Dermis blood vessel endothelial cell (primary cell): ENCODE data around the gene PLPP7. TPM values are rescaled to one million over a fixed set of nuclear protein-coding genes. Genes with fewer than 3 reads are reported as not detected.
"Not testable (repeated sequence)": the region's sequence is repeated elsewhere in the genome, so short reads cannot be mapped to it uniquely, and the experiment has no call there.

Source experiments
- DNase-seq: peaks from one replicate; pipeline ENCODE4 v3.0.0; 2010
- total RNA-seq: library from RNA; depleted of rRNA; stranded (reverse); fragments of >200 nt; gene quantifications from 2 replicates; pipeline ENCODE4 v1.2.3, GENCODE V29; 2014

Gene PLPP7
- total RNA-seq, 1 donor from 2014 or later = 6.0 TPM

- no peak for DNase-seq
Measured at GRCh38 chr9:131266266-131267229, 23.0 kb upstream of the PLPP7 start.

- DNase-seq = peak; percentile 84
Measured at GRCh38 chr9:131270171-131271015, 19.1 kb upstream of the PLPP7 start.

- DNase-seq = not testable (repeated sequence)
Measured at GRCh38 chr9:131271016-131271273, 18.6 kb upstream of the PLPP7 start.

GRCh38 chr9:131271506-131271931, 18.0 kb upstream of the PLPP7 start:
- no peak for DNase-seq

GRCh38 chr9:131272212-131272611, 17.3 kb upstream of the PLPP7 start:
- no peak for DNase-seq

GRCh38 chr9:131273146-131273855, 16.2 kb upstream of the PLPP7 start:
- DNase-seq = no peak

GRCh38 chr9:131273856-131274673, 15.5 kb upstream of the PLPP7 start:
- DNase-seq = peak; percentile 21

GRCh38 chr9:131274674-131275331, 14.7 kb upstream of the PLPP7 start:
- DNase-seq = no peak

GRCh38 chr9:131275332-131276093, 14.0 kb upstream of the PLPP7 start:
- DNase-seq = peak; percentile 44

GRCh38 chr9:131276094-131276888, 13.2 kb upstream of the PLPP7 start, which contains the start of gene FAM78A:
Gene FAM78A (minus strand): TSS chr9:131276510. CDS start chr9:131276179, 331 bp downstream.
- peak; percentile 56 for DNase-seq

- DNase-seq = peak; percentile 29
Measured at GRCh38 chr9:131276891-131277286, 12.6 kb upstream of the PLPP7 start.

GRCh38 chr9:131277287-131277909, 12.1 kb upstream of the PLPP7 start:
- DNase-seq = no peak

GRCh38 chr9:131277910-131278701, 11.4 kb upstream of the PLPP7 start:
- DNase-seq = peak; percentile 88

- no peak for DNase-seq
Measured at GRCh38 chr9:131278702-131279111, 10.8 kb upstream of the PLPP7 start.

- no peak for DNase-seq
Measured at GRCh38 chr9:131279196-131279862, 10.2 kb upstream of the PLPP7 start.

- DNase-seq = no peak
Measured at GRCh38 chr9:131279863-131280570, 9.5 kb upstream of the PLPP7 start.

- DNase-seq = no peak
Measured at GRCh38 chr9:131280660-131281059, 8.9 kb upstream of the PLPP7 start.
